BJ (cell line): ENCODE data around the gene COBLL1. TPM values are rescaled to one million over a fixed set of nuclear protein-coding genes. Genes with fewer than 3 reads are reported as not detected.

Experiments used
- CTCF ChIA-PET: fragments of 350-600 bp; formaldehyde crosslinking; extraction: SDS; loops from one replicate; lab custom pipeline; 2021; ENCODE audit warnings: antibody characterized with exemption, inconsistent platforms; lab: Yijun Ruan, JAX
- POLR2A ChIA-PET: fragments of 300-600 bp; sonication (Branson Sonifier 250); formaldehyde crosslinking; extraction: SDS; loops from one replicate; lab custom pipeline; 2021; ENCODE audit warnings: antibody characterized with exemption; lab: Charles Lee
- DNase-seq: peaks from one replicate; pipeline ENCODE4 v3.0.0-alpha.2; 2011; ENCODE audit warnings: low read depth
- H3K27me3 ChIP-seq: 2 replicates; pipeline ENCODE4 v1.6.0; 2011; ENCODE audit warnings: low read length; ENCODE audit not compliant: control insufficient read depth, insufficient read depth
- H3K36me3 ChIP-seq: 2 replicates; pipeline ENCODE4 v1.5.1; 2011; ENCODE audit warnings: low read length; ENCODE audit not compliant: control insufficient read depth, insufficient read depth
- H3K4me3 ChIP-seq: 2 replicates; pipeline ENCODE4 v1.5.1; 2011; ENCODE audit warnings: low read depth, mild to moderate bottlenecking, control low read depth, low read length
- polyA plus RNA-seq: library from polyadenylated mRNA; depleted of rRNA; stranded (reverse); fragments of >200 nt; gene quantifications from 2 replicates; pipeline ENCODE4 v1.2.3, GENCODE V29; 2011
- TF ChIP-seq, protein P1 (sequence below): IDR thresholded peaks from 2 replicates; pipeline ENCODE4 v1.5.1; 2011; ENCODE audit warnings: low read depth, mild to moderate bottlenecking, control low read depth, inconsistent platforms, low read length, moderate library complexity; ENCODE audit not compliant: insufficient read depth

COBLL1 gene
- polyA plus RNA-seq, 1 experiment: 34.2 TPM

- H3K4me3 ChIP-seq: no peak overlapping the region
- ChIA-PET POLR2A (no interaction called here), CTCF (interaction anchor here (0.5 to 0.6 kb wide), 3 partner anchors 50 to 101 kb away, joined by 3 read pairs; no protein-coding TSS in a partner anchor)
- no peak for DNase-seq
- no peaks in the 10 kb centered on the region for H3K27me3 ChIP-seq
- H3K36me3 ChIP-seq: no peaks in the 10 kb centered on the region
- TF ChIP-seq, protein P1, sequence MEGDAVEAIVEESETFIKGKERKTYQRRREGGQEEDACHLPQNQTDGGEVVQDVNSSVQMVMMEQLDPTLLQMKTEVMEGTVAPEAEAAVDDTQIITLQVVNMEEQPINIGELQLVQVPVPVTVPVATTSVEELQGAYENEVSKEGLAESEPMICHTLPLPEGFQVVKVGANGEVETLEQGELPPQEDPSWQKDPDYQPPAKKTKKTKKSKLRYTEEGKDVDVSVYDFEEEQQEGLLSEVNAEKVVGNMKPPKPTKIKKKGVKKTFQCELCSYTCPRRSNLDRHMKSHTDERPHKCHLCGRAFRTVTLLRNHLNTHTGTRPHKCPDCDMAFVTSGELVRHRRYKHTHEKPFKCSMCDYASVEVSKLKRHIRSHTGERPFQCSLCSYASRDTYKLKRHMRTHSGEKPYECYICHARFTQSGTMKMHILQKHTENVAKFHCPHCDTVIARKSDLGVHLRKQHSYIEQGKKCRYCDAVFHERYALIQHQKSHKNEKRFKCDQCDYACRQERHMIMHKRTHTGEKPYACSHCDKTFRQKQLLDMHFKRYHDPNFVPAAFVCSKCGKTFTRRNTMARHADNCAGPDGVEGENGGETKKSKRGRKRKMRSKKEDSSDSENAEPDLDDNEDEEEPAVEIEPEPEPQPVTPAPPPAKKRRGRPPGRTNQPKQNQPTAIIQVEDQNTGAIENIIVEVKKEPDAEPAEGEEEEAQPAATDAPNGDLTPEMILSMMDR: no peak
These were observed 37.7 kb downstream of the COBLL1 start for GRCh38 chr2:164803776-164804466.

- POLR2A ChIA-PET: no interaction called here
- TF ChIP-seq, protein P1: no peak
- Histone ChIP-seq H3K36me3 (no peaks in the 10 kb centered on the region), H3K27me3 (no peaks in the 10 kb centered on the region), H3K4me3 (no peak overlapping the region)
- no peak for DNase-seq
- CTCF ChIA-PET: no interaction called here
These were observed 39.4 kb downstream of the COBLL1 start for GRCh38 chr2:164802095-164802707.

- no peak for DNase-seq
- POLR2A ChIA-PET: no interaction called here
- no peaks in the 10 kb centered on the region for H3K36me3 ChIP-seq
- TF ChIP-seq, protein P1: no peak
- H3K4me3 ChIP-seq: no peak overlapping the region
- H3K27me3 ChIP-seq: no peaks in the 10 kb centered on the region
- CTCF ChIA-PET: interaction anchor here (1.8 kb wide), 1 partner anchor 41 kb away, joined by 7 read pairs; the partner anchor contains the start of gene COBLL1
These were observed 41.1 kb downstream of the COBLL1 start for GRCh38 chr2:164800572-164800971.

DNA sequence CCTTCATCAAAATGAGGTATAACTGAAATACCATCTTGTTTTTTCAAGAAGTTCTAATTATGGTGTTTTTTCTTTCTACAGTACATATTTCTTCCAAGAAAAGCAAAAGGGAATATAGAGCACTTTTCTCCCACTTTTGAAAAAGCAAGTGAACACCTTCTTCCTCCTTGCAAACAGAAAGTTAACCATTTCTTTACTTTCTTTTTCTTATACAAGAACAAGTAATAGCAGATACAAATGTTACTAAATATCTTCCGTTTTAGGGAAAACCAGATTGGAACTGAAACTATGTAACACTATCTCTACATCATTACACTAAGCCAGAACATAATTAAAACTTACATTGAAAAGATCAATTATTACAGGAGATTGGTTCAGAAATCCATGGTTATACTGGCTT is 44.0 kb downstream of the COBLL1 start:
- H3K27me3 ChIP-seq: no peaks in the 10 kb centered on the region
- POLR2A ChIA-PET: no interaction called here
- DNase-seq: no peak
- H3K4me3 ChIP-seq: no peak overlapping the region
- no peaks in the 10 kb centered on the region for H3K36me3 ChIP-seq
- CTCF ChIA-PET: no interaction called here
- TF ChIP-seq, protein P1: no peak

DNA sequence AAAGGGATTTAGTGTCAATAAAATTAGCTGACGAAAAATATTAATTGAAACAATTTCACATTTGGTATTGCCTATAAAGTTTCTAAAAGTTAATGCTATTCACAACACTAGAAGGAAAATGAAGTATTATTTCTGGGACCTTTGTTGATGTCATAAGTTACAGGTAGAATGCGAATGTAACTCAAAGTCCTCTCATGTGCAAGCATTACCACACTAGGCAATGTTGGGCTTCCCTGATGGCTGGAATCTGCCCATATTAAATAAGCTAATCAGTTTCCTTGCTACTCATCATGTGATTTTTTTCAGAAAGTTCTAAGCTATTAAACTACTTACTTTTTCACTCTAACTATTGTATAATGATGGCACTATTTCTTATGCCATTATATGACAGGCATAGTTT is 44.6 kb downstream of the COBLL1 start:
- TF ChIP-seq, protein P1: no peak
- ChIA-PET CTCF (no interaction called here), POLR2A (no interaction called here)

More for the DNA sequence above, 44.6 kb downstream of the COBLL1 start:
- Histone ChIP-seq H3K36me3 (no peaks in the 10 kb centered on the region), H3K4me3 (no peak overlapping the region), H3K27me3 (no peaks in the 10 kb centered on the region)
- no peak for DNase-seq
